Endometrial microvascular endothelial cells (primary cell): ENCODE data around the gene MAP2K1. TPM values are rescaled to one million over a fixed set of nuclear protein-coding genes. Genes with fewer than 3 reads are reported as not detected.

Experiments
- in situ Hi-C: cut with HindIII; loops from 2 replicates; pipeline ENCODE4 v1.10.0; 2017; ENCODE audit warnings: low sequenced_read_pairs, low pct_unique_long_range_greater_than_20kb; ENCODE audit errors: inconsistent ontology term
- total RNA-seq: library from RNA; depleted of rRNA; stranded (reverse); fragments of >200 nt; gene quantifications from one replicate; pipeline ENCODE4 v1.2.3, GENCODE V29; 2015; ENCODE audit errors: inconsistent ontology term

Gene MAP2K1
- total RNA-seq, 1 donor from 2014 or later, result 51.8 TPM

- in situ Hi-C loops, result no loop called here
Measured at GRCh38 chr15:66535056-66535455, 148.3 kb downstream of the MAP2K1 start.

Other genes starting within 250 kb of the MAP2K1 start
- gene MEGF11, start 133.2 kb upstream of the MAP2K1 start, total RNA-seq, result not detected
- 19.7 TPM for gene DIS3L, start 93.3 kb upstream of the MAP2K1 start, total RNA-seq
- 11.8 TPM for gene TIPIN, start 30.2 kb upstream of the MAP2K1 start, total RNA-seq
- gene SNAPC5, start 110.8 kb downstream of the MAP2K1 start, total RNA-seq, result 19.3 TPM
- 4,171 TPM for gene RPL4, start 117.9 kb downstream of the MAP2K1 start, total RNA-seq
- gene ZWILCH, start 118.4 kb downstream of the MAP2K1 start, total RNA-seq, result 33.9 TPM
- gene LCTL, start 179.1 kb downstream of the MAP2K1 start, total RNA-seq, result not detected